SU-DHL-6 (cell line): Measurements from ENCODE around the gene STPG4.

Experiments
- CTCF ChIP-seq: fragments of 200-600 bp; sonication (generic); IDR thresholded peaks from one replicate; pipeline ENCODE4 v1.5.1; 2017; ENCODE audit warnings: antibody characterized with exemption, mild to moderate bottlenecking, low read length, moderate library complexity; ENCODE audit not compliant: insufficient read depth, poor library complexity, severe bottlenecking
- EZH2phosphoT487 ChIP-seq: fragments of 200-600 bp; sonication (generic), shearing (Covaris generic); conservative IDR thresholded peaks from 2 replicates; pipeline ENCODE4 v1.6.1; 2018; ENCODE audit warnings: mild to moderate bottlenecking, antibody characterized with exemption, low read length, moderate library complexity, mixed read lengths

- no peak for TF ChIP-seq CTCF
- no peak for TF ChIP-seq EZH2phosphoT487
Measured at GRCh38 chr2:47046271-47046670, 108.8 kb downstream of the STPG4 start.
